Ramos (cell line): ENCODE measurements around the gene MDFIC2.
"Not testable (repeated sequence)": the region's sequence is repeated elsewhere in the genome, so short reads cannot be mapped to it uniquely, and the experiment has no call there.

Experiments used
- in situ Hi-C: fragments of 300-500 bp; cut with MboI; formaldehyde crosslinking; loops from one replicate; pipeline ENCODE4 v1.14.3; 2022; ENCODE audit warnings: low sequenced_read_pairs; ENCODE audit not compliant: unreplicated experiment

MDFIC2 gene

DNA sequence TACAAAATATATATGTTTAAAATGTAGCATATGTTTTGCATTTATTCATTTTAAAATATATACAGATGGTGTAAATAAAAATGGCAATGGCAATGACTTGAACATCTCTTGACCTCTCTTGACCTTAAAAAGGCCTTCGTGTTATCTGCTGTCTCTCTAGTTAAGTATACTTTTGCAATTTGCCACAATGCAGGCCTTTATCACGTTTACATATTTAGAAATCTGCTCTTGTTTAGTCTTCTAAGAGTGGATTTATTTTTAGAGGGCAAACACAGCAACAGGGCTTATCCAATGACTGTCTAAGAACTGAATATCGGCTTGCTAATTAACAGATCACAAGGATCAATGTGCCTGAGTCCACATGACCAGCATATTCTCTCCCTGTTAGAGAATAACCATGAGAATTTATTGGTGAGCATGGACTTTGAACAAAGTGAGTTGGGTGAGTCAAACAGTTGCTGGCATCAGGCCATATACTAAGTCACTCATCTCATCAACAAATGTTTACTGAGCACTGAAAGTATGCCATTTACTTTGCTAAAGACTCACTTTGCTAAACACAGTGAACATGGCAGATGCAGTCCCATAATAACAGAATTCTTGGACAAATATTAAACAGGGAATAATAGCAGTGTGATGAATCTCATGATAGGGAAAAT lies 48.2 kb downstream of the MDFIC2 start:
- in situ Hi-C loops: no loop called here

DNA sequence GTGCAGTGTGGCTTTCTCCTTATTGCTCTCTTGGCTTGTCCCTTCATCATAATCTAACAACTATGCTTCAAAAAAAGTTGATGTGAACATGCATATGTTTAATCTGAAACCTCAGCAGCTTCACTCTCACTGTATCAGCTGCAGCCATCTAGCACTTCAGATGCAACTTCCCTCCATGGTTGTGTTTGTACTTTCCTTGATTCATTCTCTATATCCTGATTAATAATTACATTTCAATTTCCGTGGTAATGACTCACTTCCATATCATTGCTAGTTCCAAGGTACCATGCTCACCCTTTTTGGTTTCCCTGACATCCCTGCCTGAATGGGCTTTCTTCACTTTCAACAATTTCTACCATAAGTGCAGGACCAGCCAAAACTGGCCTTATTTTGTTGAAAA lies 51.2 kb downstream of the MDFIC2 start:
- in situ Hi-C loops: no loop called here

DNA sequence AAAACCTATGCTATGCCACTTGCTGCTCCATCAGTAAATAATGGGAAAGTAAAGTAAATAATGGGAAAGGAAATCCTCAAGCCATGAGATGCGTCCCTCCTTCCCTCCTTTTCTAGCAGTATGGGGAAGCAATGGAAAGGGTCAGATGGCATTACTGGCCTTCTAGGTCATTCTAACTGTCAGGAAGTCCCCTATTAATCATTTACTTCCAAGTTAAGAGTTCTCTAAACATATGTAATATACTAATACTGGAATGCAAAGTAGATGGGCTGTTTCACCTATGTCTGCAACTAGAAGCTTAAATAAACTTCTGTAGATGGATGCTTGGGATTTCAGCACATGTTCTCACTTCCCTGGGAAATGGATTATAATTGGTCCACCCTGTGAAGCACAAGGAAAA lies 55.9 kb downstream of the MDFIC2 start:
- in situ Hi-C loops: no loop called here

DNA sequence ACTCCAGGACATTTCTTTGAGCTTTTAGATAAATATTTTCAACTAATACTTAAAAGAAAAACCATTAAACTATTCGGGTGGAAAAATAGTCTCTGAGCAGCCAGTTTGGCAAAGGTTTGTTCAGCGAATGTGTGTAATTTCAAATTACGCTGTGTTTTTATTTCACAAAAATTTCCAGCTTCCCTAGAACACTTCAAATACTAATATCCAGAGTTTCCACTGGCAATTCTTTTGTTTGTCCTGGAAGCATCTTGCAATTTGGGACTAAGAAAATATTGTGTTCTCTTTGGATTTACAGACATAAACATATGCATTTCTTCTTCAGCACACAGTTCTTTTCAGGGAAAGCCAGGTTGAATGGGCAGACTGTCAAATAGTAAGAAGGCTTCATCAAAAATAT lies 61.9 kb downstream of the MDFIC2 start:
- in situ Hi-C loops: no loop called here

DNA sequence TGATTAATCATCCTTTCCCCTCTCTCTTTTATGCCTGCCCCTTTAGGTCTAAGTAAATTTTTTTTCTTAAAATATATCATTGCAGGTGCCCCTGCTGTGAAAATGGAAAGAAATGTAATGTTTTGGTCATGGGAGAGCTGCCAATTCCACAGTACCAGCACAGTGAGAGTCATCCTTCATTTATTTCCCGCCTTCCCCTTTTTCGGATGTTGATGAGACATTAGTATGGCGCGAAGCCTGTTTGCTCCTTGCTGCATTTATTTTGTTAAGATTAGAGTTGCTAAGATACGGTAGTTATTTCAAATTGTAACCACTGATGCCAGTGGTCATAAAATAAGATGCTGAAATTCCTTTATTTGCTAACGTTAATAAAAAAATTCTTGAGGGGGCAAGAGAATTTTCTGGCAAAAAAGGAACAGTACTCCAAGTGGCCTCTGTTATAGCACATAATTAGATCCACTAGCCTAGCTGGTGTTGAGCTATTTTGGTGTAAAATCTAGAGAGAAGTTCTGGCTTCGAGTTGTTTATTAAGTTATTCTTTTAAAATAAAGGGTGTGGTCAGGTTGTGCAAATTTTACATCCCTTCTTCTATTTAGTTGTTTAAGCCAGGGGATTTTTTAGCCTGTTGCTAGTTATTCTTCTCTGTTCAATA lies 62.8 kb downstream of the MDFIC2 start:
- in situ Hi-C loops: no loop called here

DNA sequence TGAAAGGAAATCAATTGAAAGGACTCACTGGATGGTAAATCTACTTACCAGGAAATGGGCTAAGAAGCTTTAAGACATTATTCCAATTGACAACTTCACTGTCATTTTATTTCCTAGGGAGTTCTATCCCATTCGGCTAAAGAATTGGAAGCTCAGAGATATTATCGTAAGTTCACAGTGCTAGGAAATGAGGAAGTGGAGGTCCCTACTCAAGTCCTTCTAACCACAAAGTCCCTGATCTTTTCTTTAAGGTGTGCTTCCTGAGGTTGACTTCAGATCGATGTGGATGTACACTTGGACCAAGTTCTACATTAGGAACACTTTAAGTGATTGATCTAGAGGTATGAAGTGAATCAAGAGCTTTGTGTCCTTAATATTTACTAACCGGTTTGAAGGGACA lies 63.6 kb downstream of the MDFIC2 start:
- in situ Hi-C loops: no loop called here

DNA sequence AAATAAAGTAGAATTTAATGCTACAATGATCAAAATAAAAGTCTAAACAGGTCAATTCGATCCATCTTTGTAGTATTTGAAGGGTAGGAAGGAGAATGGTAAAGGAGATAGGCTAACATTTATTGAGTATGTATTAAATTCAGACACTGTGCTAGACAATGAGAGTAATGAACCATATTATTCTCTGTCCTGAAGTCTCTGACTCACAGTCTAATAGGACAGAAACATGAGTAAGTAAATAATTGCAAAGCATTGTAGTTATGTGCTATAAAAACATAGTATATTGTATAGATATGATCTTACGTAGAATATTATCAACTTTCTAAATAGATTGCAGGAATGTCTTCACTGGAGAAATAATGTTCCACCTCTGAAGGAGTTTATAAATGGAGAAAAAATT lies 64.5 kb downstream of the MDFIC2 start:
- in situ Hi-C loops: no loop called here

DNA sequence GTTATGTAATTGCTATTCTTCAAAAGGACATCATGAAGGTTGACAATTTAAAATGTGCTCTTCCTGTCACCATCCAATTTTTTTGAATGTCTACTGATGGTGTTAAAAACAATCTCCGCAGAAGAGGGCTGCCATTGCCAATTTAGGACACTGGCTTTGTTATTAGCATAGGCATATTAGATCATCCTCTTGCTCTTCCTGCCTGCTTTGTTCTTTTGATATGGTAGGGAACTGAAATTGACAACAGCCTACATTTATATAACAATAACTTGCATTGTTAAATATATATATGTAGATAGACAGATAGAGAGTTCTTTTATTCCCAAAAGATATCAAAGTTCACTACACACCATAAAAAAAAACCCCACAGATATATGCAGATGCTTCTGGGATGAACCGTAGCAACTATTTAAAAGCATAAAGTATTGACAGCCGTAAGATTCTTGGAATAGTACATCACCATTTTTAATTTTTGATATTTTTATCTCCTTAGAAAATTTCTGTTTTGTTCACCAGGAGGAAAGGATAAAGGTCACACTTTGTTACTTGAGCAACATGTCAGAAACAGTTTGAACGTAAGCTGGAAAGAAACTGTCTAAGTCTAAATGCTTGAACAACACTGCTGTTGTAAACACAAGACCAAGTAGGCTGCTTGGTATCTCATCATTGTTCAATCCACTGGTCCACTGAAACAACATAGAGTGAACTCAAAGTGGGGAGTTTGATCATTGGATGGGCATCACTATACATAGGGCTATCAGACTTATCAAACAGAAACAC lies 66.5 kb downstream of the MDFIC2 start:
- in situ Hi-C loops: no loop called here

DNA sequence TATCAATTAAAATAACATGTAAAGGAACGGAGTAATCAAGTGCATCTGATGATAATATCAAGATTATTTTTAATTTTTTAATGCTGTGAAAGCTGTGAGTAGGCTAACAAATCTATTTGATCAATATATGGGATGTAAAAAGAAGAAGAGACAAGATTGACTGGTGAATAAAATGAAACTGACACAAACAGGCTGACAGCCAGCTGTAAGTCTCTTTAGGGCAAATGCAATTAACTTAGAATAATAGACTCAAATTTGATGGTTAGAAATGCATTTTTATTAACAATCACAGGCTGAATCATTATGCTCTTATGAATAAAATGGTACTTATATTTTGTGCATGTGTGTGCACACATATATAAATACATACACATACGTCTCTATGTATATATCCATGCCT lies 68.0 kb downstream of the MDFIC2 start:
- in situ Hi-C loops: no loop called here

DNA sequence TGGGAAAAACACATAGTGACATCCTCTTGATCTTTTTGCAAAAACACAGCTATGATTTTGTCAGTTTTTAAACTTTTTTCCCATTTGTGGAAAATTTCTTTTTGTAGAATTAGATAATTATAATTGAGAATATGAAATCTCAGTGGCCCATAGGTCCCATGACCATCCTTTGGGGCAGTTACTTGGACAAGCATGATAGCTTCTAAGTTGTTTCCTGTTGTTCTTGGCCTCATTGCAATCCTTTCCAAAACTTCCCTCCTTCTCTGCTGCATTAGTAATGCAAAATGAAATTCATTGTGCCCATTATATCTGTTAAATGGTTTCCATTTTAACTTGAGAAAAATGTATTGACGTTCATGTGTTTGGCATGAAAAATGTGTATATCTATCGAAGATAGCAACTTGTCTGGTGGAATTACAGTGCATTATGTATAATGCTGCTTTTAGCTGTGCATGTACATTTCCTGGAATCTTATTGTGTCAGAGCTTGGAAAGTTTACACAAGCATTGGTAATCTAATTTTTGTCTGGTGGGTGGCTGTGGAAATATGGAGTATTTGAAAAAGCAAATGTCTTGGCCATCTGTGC lies 70.0 kb downstream of the MDFIC2 start:
- in situ Hi-C loops: no loop called here

DNA sequence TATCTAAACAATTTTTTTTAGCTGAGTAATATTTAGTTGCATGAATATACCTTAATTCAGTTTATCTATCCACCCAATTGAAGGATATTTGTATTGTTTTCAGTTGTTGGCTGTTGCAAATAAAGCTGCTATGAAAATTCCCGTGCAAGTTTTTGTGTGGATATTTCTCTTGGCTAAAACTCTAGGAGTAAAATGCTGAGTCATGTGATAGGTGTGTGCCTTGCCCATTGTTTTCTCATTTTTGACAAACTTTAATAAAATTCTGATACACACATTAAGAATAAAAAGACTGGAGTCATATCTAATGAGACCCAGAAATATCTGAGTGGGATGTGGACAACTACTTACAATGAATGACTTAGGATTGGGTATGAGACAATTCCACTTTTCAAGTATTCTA lies 78.6 kb downstream of the MDFIC2 start:
- in situ Hi-C loops: no loop called here

DNA sequence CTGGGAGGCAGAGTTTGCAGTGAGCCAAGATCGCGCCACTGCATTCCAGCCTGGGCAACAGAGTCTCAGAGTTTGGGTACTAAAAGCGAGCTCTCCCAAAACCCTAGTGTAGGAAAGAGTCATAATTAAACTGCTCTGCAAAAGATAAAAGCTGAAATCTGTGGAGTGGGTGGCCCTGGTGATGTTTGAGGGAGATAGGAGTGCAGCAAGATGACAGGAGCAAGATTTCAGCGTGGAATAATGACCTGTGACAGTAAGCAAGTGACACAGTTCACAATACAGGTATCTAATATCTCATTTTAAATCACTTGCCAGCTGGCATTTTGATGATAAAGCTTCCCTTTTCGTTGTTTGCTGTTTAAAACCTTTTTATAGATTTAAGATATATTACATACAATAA lies 79.3 kb downstream of the MDFIC2 start:
- in situ Hi-C loops: no loop called here

DNA sequence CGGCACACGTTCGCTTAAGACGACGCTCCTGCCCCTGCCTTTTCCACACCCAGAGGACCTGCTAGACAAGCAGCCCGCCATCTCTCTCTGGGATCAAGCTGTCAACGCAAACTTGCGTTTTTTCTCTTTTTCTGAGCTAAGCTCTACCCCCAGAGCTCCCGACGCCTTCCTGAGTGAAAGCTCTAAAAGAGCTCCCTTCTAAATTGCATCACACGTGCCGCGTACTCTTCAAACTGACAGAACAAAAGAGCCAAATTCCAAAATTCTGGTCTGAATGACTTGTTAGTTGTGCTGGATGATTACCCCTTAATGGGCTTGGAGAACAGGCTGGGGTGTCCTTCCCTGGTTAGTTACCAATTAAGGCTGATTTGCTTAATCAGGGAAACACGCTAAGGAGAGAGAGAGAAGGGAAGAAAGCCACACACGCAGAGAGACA lies 81.2 kb downstream of the MDFIC2 start:
- in situ Hi-C loops: no loop called here

DNA sequence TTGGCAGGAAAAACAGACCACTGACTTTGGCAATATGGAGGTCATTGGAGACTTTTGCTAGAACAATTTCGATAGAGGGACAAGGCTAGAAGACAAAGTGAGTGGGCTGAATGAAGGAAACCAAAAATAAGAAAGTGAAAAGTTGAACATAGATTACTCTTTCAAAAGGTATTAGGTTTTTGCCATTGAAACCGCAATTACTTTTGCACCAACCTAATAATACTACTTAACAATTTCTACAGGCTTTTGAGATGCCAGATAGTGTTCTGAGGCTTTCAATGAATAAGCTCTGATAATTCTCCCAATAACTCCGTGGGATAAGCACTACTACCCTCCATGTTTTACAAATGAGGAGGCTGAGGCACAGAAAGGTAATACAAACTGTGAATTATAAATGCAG lies 85.0 kb downstream of the MDFIC2 start:
- in situ Hi-C loops: no loop called here

DNA sequence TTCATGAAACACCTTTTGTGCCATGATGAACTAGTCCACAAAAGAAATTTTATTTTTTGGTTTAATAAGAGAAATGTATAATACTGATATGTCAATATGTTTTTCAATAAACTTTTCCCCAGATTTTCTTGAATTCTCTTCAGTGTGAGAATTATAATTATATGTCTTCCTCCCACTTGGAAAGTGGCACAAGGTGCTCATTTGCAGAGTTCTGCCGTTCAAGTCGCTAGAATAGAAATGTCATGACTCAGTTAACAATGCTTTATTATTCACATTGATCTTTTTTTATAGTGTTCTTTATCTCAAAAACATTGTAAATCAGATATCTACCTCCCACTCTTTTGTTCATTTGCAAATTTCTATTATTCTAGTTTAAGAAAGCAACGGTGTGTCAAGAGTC lies 87.3 kb downstream of the MDFIC2 start:
- in situ Hi-C loops: no loop called here

DNA sequence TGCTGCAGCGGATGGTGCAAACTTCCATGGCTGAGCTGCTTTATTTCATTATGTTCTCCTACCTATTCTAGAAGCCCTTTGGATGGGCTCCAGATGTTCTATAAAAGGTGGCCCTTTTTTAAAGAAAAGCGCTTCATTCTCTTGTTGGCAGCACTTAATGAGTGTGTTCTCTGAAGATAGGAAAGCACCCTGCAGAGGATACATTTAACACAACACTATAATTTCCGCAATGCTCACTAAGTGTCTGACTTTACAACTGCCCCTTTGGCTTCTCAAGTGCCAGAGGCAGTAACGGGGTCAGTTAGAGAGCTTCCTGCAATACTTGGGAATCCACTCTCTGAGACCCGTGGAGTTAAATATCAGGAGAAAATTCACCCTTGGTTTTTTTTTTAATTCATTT lies 88.1 kb downstream of the MDFIC2 start:
- in situ Hi-C loops: no loop called here

DNA sequence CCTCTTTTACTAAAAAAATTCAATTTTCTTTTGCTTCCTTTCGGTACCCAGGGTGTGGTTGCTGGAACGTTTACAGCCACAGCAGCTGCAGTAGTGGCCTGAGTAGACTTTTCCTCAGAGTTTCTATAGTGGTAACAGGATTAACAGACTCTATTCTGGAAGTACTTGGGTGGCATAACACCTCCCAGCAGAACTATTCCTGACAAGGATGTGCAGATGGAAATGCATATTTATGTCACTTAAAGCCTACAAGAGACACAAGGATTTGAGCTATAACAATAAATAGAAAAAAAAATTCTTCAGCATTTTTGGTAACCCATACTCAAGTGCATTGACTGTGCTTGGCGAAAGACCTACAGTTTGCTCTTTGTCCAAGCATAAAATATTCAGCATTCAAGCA lies 94.0 kb downstream of the MDFIC2 start:
- in situ Hi-C loops: no loop called here

DNA sequence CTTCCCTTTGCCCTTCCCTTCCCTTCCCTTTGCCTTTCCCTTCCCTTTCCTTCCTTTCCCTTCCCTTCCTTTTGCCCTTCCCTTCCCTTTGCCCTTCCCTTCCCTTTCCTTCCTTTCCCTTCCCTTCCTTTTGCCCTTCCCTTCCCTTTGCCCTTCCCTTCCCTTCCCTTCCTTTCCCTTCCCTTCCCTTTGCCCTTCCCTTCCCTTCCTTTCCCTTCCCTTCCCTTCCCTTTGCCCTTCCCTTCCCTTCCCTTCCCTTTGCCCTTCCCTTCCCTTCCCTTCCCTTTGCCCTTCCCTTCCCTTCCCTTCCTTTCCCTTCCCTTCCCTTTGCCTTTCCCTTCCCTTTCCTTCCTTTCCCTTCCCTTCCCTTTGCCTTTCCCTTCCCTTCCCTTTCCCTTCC lies 101.2 kb downstream of the MDFIC2 start:
- in situ Hi-C loops: not testable (repeated sequence)

DNA sequence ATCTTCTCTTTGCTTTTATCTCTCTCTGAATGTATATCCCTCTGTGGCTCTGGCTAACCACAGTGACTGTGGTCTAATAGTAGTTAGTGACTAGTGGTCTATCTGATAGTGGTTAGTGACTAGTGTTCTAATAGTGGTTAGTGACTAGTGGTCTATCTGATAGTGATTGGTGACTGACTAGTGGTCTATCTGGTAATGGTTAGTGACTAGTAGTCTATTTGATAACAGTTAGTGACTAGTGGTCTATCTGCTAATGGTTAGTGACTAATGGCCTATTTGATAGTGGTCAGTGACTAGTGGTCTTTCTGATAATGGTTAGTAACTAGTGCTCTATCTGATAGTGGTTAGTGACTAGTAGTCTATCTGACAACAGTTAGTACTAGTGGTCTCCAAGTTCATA lies 110.5 kb downstream of the MDFIC2 start:
- in situ Hi-C loops: no loop called here

DNA sequence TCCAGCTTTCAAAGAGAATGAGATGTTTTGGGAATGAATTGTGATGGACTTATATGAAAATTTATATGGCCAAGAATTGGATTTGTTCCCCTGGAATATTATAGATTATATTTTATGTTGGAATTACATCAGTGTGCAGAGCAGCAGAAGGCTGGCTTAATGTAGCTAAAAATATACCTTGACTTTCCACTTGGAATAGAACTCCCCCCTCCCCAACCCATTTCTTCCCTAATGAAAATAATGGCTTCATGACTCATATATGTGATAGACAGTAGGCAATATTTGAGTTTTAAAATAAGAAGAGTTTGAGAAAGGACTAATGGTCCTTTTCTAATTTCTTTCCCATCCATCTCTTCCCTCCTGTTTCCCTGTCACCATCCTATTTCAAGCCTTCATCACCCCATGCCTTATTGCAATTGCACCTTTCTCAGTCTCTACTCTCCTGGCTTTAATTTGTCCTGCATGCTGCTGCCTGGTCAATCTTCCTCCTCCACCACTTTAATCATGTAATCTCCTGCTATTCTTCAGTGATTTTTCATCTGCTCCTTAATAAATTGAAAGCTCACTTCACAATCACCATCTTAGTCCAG lies 122.5 kb downstream of the MDFIC2 start:
- in situ Hi-C loops: no loop called here

DNA sequence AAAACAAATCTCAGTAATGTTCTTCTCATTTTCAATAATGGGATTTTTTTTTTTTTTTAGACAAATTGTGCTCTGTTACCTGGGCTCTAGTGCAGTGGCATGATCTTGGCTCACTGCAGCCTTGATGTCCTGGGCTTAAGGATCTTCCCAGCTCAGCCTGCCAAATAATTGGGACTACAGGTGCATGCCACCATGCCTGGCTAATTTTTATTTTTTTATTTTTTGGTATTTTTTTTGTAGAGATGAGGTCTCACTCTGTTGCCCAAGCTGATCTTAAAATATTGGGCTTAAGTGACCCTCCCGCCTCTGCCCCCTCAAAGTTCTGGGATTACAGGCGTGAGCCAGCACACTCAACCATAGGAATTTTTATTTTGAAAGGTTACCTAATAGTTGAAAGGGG lies 126.2 kb downstream of the MDFIC2 start:
- in situ Hi-C loops: no loop called here
